ENCODE measurements around the gene RRAS2.
A peak's percentile ranks its signal among the peaks of the same experiment; 100 is the strongest.

GRCh38 chr11:14232652-14233051 is 126.3 kb downstream of the RRAS2 start:
- TF ChIP-seq CTCF (IDR thresholded peaks at IDR 0.05) (peak in 2 of 6 experiments; percentile 8 to 24), POLR2A (IDR thresholded peaks at IDR 0.05) (no peak)
